ENCODE measurements around the gene IDS. TPM values are rescaled to one million over a fixed set of nuclear protein-coding genes. Genes with fewer than 3 reads are reported as not detected.

IDS gene
- total RNA-seq, 2 experiments from 2014 or later: 39.9 to 43.1 TPM

DNA sequence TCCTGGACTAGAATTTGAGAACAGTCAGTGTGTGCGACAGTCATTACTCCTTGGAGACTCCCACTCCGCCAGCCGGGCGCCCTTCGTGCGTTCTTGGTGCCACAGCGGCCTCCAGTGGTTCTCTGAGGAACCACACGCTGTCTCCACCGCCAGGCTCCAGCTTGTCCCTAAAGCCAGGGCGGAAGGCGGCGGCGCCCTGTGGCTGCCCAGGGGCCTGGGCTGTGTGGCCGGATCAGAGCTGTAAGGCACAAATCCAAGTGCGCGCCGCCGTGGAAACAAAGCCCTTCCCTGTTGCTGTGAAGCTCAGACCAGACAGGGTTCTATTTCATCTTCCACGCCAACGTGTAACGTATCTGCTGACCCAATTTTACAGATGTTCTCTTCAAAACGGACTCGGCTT lies 34.2 kb downstream of the IDS start:
- Mint-ChIP-seq H3K4me3 (no peak overlapping the region), H3K36me3 (ENCODE audit: low read depth) (no peaks in the 10 kb centered on the region), H3K27me3 (ENCODE audit: low read depth) (no peaks in the 10 kb centered on the region), H3K4me1 (ENCODE audit: low read depth) (no peaks in the 10 kb centered on the region), H3K9me3 (no peaks in the 10 kb centered on the region), H3K27ac (no peak overlapping the region)
- intact Hi-C loops (cut with micrococcal nuclease): loop anchor here (1.0 to 10.0 kb wide), 2 partner anchors 186 to 1422 kb away; no protein-coding TSS in a partner anchor
- CTCF ChIA-PET: interaction anchor here (0.5 to 3.1 kb wide), 8 partner anchors 9 to 1420 kb away, joined by 3 to 13 read pairs (median 4); no protein-coding TSS in a partner anchor
- peak; percentile 67 for DNase-seq

GRCh38 chrX:149469406-149469805 lies 35.7 kb downstream of the IDS start:
- Mint-ChIP-seq H3K4me3 (no peak overlapping the region), H3K27ac (no peak overlapping the region), H3K9me3 (no peaks in the 10 kb centered on the region), H3K27me3 (ENCODE audit: low read depth) (peaks cover 6% of the 10 kb centered on the region), H3K36me3 (ENCODE audit: low read depth) (no peaks in the 10 kb centered on the region), H3K4me1 (ENCODE audit: low read depth) (no peaks in the 10 kb centered on the region)
- no peak for DNase-seq
- intact Hi-C loops (cut with micrococcal nuclease): loop anchor here (5.0 kb wide), 1 partner anchor 1337 kb away; no protein-coding TSS in a partner anchor
- CTCF ChIA-PET: interaction anchor here (0.7 to 3.1 kb wide), 3 partner anchors 183 to 1422 kb away, joined by 3 to 13 read pairs (median 4); no protein-coding TSS in a partner anchor

DNA sequence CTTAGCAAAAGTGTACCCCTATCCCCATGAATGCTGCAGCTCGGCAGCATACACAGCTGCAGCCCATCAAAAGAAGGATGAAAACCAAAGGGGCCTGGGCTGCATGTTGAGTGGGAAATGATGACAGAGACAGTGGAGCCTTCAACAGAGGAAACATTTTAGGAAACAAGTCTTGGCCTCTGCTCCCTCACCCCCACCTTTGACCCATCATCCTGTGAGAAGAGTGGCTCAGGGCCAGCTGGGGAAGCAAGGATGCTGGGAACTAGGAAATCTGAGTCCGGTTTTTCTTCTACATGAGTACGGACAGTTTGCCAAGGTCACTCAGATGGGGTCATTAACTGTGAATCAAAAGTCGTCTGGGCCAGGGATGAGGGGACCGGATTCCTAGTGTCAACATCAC lies 37.2 kb downstream of the IDS start:
- Mint-ChIP-seq H3K36me3 (ENCODE audit: low read depth) (no peaks in the 10 kb centered on the region), H3K4me3 (no peak overlapping the region), H3K4me1 (ENCODE audit: low read depth) (no peaks in the 10 kb centered on the region), H3K27ac (no peak overlapping the region), H3K27me3 (ENCODE audit: low read depth) (peaks cover 6% of the 10 kb centered on the region), H3K9me3 (no peaks in the 10 kb centered on the region)
- intact Hi-C loops (cut with micrococcal nuclease): loop anchor here (5.0 kb wide), 1 partner anchor 1336 kb away; no protein-coding TSS in a partner anchor
- CTCF ChIA-PET: no interaction called here
- DNase-seq: no peak

- Mint-ChIP-seq H3K4me3 (no peak overlapping the region), H3K27me3 (ENCODE audit: low read depth) (peaks cover 6% of the 10 kb centered on the region), H3K9me3 (no peaks in the 10 kb centered on the region), H3K36me3 (ENCODE audit: low read depth) (no peaks in the 10 kb centered on the region), H3K27ac (no peak overlapping the region), H3K4me1 (ENCODE audit: low read depth) (no peaks in the 10 kb centered on the region)
- intact Hi-C loops (cut with micrococcal nuclease): loop anchor here (5.0 kb wide), 1 partner anchor 1335 kb away; no protein-coding TSS in a partner anchor
- no peak for DNase-seq
- CTCF ChIA-PET: no interaction called here
Observed at GRCh38 chrX:149467461-149467860, 37.6 kb downstream of the IDS start.

DNA sequence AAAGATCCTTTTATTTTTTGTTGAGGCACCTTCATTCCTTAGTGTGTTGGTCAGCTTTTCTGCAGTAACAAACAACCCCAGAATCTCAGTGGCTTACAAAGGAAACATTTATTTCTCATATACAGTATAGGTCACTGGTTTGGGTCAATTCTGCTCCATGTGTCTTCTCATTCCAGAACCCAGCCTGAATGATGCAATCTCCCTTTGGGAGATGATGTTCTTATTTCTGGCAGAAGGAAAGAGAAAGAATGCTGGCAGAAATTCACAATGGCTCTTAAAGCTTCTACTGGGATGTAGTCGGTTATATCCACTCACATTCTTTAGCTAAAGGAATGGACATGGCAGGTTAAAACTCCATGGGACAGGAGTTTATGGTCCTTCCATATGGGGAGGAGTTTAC lies 42.3 kb downstream of the IDS start:
- no peaks in the 10 kb centered on the region for H3K36me3 Mint-ChIP-seq (ENCODE audit: low read depth)
- DNase-seq: no peak
- no peaks in the 10 kb centered on the region for H3K4me1 Mint-ChIP-seq (ENCODE audit: low read depth)
- no peaks in the 10 kb centered on the region for H3K9me3 Mint-ChIP-seq
- peaks cover 9% of the 10 kb centered on the region for H3K27me3 Mint-ChIP-seq (ENCODE audit: low read depth)
- CTCF ChIA-PET: no interaction called here
- no peak overlapping the region for H3K4me3 Mint-ChIP-seq
- H3K27ac Mint-ChIP-seq: no peak overlapping the region
- intact Hi-C loops (cut with micrococcal nuclease): no loop called here

- Mint-ChIP-seq H3K36me3 (ENCODE audit: low read depth) (no peaks in the 10 kb centered on the region), H3K27ac (no peak overlapping the region), H3K9me3 (no peaks in the 10 kb centered on the region), H3K4me3 (no peak overlapping the region), H3K4me1 (ENCODE audit: low read depth) (no peaks in the 10 kb centered on the region), H3K27me3 (ENCODE audit: low read depth) (peaks cover 12% of the 10 kb centered on the region)
- CTCF ChIA-PET: interaction anchor here (1.0 kb wide), 1 partner anchor 9 kb away, joined by 5 read pairs; no protein-coding TSS in a partner anchor
- no peak for DNase-seq
- intact Hi-C loops (cut with micrococcal nuclease): no loop called here
Observed at GRCh38 chrX:149461746-149462145, 43.4 kb downstream of the IDS start.

- Mint-ChIP-seq H3K4me3 (no peak overlapping the region), H3K27me3 (ENCODE audit: low read depth) (peaks cover 6% of the 10 kb centered on the region), H3K9me3 (no peaks in the 10 kb centered on the region), H3K4me1 (ENCODE audit: low read depth) (no peaks in the 10 kb centered on the region), H3K36me3 (ENCODE audit: low read depth) (no peaks in the 10 kb centered on the region), H3K27ac (no peak overlapping the region)
- DNase-seq: no peak
- intact Hi-C loops (cut with micrococcal nuclease): no loop called here
- CTCF ChIA-PET: no interaction called here
Observed at GRCh38 chrX:149458586-149458985, 46.5 kb downstream of the IDS start.

DNA sequence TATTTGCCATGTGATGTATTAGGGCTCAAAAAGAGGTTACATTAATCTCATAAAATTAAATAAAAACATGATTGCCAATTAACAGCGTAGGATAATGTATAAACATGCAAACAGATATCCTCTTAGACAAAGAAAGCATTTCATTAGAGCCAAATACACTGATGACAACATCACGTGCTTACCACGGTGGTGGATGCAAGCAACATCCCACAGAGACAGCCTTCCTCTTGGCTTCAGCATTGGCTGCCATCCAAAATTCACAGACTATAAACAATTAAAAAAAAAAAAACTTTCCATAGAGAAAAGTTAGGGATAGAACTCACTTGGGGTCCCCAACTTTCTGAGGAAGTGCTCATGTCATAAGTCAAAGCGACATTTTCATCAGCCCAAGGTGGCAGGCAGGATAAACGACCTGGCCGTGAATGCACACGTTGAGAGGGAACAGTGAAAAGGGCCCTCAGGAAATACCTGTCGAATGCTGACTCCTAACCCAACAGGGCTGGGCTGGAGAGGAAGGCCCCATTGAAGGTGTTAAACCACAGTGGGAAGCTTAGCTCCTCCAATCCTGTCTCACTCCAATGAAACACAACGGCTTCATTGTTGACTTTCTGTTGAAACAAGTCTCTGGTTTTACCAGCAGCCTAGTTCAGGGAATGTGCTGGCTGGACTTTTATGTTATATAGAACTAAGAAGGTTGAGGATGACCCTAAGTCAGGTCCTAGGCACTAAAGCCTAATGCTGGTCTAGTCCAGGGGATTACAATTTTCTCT lies 48.4 kb downstream of the IDS start:
- no peaks in the 10 kb centered on the region for H3K4me1 Mint-ChIP-seq (ENCODE audit: low read depth)
- CTCF ChIA-PET: no interaction called here
- intact Hi-C loops (cut with micrococcal nuclease): no loop called here

DNA sequence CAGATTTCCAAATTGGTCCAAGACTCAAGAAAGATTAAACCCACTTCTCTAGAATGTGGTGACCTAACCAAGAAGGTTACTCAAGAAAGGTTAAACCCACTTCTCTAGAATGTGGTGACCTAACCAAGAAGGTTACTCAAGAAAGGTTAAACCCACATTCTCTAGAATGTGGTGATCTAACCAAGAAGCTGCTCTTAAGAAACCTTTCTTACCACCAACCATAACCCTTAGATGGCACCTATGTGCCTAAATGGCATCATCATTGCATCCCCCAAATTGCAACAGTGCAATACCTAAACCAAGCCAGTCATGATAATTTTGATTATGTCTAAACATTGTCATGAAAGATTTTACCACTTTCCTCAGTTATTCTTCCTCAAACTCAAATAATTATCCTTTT lies 49.2 kb downstream of the IDS start:
- Mint-ChIP-seq H3K4me1 (ENCODE audit: low read depth) (no peaks in the 10 kb centered on the region), H3K27ac (no peak overlapping the region), H3K27me3 (ENCODE audit: low read depth) (peaks cover 5% of the 10 kb centered on the region), H3K36me3 (ENCODE audit: low read depth) (no peaks in the 10 kb centered on the region), H3K9me3 (no peaks in the 10 kb centered on the region), H3K4me3 (no peak overlapping the region)
- intact Hi-C loops (cut with micrococcal nuclease): no loop called here
- CTCF ChIA-PET: no interaction called here
- no peak for DNase-seq

More for the DNA sequence above, 48.4 kb downstream of the IDS start:
- no peak for DNase-seq
- Mint-ChIP-seq H3K36me3 (ENCODE audit: low read depth) (no peaks in the 10 kb centered on the region), H3K4me3 (no peak overlapping the region), H3K27ac (no peak overlapping the region), H3K9me3 (no peaks in the 10 kb centered on the region), H3K27me3 (ENCODE audit: low read depth) (peaks cover 6% of the 10 kb centered on the region)

DNA sequence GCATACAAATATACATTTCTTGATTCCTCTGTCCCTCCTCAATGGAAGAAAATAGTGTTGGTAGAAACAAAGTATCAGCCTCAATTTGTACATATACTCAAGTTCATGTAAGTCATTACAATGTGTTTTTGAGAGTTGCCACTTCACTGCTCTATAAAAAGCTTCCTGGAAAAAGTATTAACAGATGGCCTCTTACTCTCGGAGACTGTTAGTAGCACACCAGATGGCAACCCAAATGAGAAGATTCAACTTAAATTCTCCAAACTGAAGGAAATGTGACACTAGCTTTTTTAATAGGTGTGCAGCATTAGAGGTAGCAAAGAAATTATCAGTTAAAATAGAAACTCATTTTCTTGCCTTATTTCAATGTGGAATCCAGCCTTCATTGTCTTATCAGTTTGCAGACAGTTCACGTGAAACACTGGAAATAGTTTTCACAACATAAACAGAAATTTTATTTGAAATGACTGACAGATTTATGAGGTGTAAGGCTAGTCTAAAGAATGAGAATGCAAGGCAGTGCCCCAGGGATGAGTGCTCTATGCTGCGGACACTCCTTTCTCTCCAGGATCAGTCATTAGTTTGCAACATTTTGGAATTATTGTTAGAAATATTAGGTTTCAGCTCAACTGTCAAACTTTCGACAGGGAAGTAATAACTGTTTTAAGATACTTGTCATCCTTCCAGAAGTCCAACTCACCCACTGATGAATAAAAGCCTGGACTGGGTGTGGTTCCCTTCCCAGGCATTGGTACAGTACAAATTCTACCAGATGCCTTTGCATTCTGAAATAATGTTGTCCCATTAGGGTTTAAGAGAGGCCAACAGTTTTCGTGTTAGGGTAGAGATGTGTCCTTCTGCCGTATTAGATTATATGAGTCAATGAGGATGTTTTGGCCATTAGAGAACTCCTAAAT lies 50.9 kb downstream of the IDS start:
- no peak overlapping the region for H3K27ac Mint-ChIP-seq
- H3K36me3 Mint-ChIP-seq (ENCODE audit: low read depth): peaks cover 2% of the 10 kb centered on the region
- H3K9me3 Mint-ChIP-seq: peaks cover 6% of the 10 kb centered on the region
- H3K27me3 Mint-ChIP-seq (ENCODE audit: low read depth): peaks cover 3% of the 10 kb centered on the region
- no peak for DNase-seq
- CTCF ChIA-PET: interaction anchor here (0.6 kb wide), 1 partner anchor 794 kb away, joined by 3 read pairs; no protein-coding TSS in a partner anchor
- intact Hi-C loops (cut with micrococcal nuclease): no loop called here
- H3K4me3 Mint-ChIP-seq: no peak overlapping the region
- H3K4me1 Mint-ChIP-seq (ENCODE audit: low read depth): no peaks in the 10 kb centered on the region

- H3K36me3 Mint-ChIP-seq (ENCODE audit: low read depth): peaks cover 2% of the 10 kb centered on the region
- no peak overlapping the region for H3K27ac Mint-ChIP-seq
- no peak overlapping the region for H3K4me3 Mint-ChIP-seq
- no peaks in the 10 kb centered on the region for H3K4me1 Mint-ChIP-seq (ENCODE audit: low read depth)
- H3K9me3 Mint-ChIP-seq: peaks cover 6% of the 10 kb centered on the region
- CTCF ChIA-PET: no interaction called here
- intact Hi-C loops (cut with micrococcal nuclease): no loop called here
- peaks cover 4% of the 10 kb centered on the region for H3K27me3 Mint-ChIP-seq (ENCODE audit: low read depth)
- no peak for DNase-seq
Observed at GRCh38 chrX:149453030-149453429, 52.1 kb downstream of the IDS start.

GRCh38 chrX:149433451-149433850 lies 71.7 kb downstream of the IDS start:
- CTCF ChIA-PET: no interaction called here
- intact Hi-C loops (cut with micrococcal nuclease): no loop called here
- no peak overlapping the region for H3K27ac Mint-ChIP-seq
- H3K4me1 Mint-ChIP-seq (ENCODE audit: low read depth): no peaks in the 10 kb centered on the region
- H3K4me3 Mint-ChIP-seq: no peak overlapping the region
- DNase-seq: no peak
- no peaks in the 10 kb centered on the region for H3K36me3 Mint-ChIP-seq (ENCODE audit: low read depth)
- H3K9me3 Mint-ChIP-seq: no peaks in the 10 kb centered on the region
- peaks cover 2% of the 10 kb centered on the region for H3K27me3 Mint-ChIP-seq (ENCODE audit: low read depth)

All from activated naive CD4-positive, alpha-beta T cell treated with anti-CD3 and anti-CD28 coated beads for 36 hours (primary cell).